Hepatocyte (in vitro differentiated cells): Measurements from ENCODE around the gene NR2E1.

Source experiments
- EZH2 ChIP-seq: fragments of 200-600 bp; sonication (generic); IDR thresholded peaks from 2 replicates; pipeline ENCODE4 v1.6.1; 2016; ENCODE audit warnings: antibody characterized with exemption, mild to moderate bottlenecking, borderline replicate concordance
- TF ChIP-seq, protein P1 (sequence below): fragments of 200-600 bp; sonication (generic); IDR thresholded peaks from 2 replicates; pipeline ENCODE4 v1.5.1; 2016; ENCODE audit warnings: antibody characterized with exemption, mild to moderate bottlenecking; ENCODE audit not compliant: poor library complexity

DNA sequence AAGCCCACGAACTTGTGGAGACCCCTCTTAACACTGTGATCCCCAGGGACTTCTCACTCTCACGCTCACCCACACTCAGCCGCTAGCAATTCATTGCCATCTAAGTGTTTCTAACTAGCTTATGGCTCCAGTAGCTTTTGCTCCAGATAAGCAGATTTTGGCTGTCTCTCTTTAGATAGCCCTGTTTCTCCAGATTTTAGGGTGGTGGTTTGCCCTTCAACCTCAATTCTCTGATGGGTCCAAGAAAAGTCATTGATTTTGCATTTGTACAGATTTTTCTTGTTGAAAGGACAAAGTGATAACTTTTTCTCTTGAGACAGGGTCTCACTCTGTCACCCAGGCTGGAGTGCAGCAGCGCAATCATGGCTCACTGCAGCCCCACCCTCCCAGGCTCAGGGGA, 41.2 kb downstream of the NR2E1 start:
- TF ChIP-seq, protein P1, sequence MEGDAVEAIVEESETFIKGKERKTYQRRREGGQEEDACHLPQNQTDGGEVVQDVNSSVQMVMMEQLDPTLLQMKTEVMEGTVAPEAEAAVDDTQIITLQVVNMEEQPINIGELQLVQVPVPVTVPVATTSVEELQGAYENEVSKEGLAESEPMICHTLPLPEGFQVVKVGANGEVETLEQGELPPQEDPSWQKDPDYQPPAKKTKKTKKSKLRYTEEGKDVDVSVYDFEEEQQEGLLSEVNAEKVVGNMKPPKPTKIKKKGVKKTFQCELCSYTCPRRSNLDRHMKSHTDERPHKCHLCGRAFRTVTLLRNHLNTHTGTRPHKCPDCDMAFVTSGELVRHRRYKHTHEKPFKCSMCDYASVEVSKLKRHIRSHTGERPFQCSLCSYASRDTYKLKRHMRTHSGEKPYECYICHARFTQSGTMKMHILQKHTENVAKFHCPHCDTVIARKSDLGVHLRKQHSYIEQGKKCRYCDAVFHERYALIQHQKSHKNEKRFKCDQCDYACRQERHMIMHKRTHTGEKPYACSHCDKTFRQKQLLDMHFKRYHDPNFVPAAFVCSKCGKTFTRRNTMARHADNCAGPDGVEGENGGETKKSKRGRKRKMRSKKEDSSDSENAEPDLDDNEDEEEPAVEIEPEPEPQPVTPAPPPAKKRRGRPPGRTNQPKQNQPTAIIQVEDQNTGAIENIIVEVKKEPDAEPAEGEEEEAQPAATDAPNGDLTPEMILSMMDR = no peak
- no peak for TF ChIP-seq EZH2
